COLO668 (cell line): ENCODE measurements around the gene STPG2.
A peak's percentile ranks its signal among the peaks of the same experiment; 100 is the strongest.

Source experiments
- DNase-seq: peaks from one replicate; lab custom pipeline; 2025; ENCODE audit not compliant: unreplicated experiment; lab: John Stamatoyannopoulos, UW

The STPG2 gene

GRCh38 chr4:98143001-98143899, at the start of gene STPG2:
Gene STPG2, minus strand, starts transcription at chr4:98143476.
- DNase-seq = peak; percentile 96

- no peak for DNase-seq
These were observed 42.0 kb upstream of the STPG2 start for GRCh38 chr4:98185279-98185678.

GRCh38 chr4:98181809-98182208, 38.5 kb upstream of the STPG2 start:
- no peak for DNase-seq

- DNase-seq = no peak
These were observed 36.7 kb upstream of the STPG2 start for GRCh38 chr4:98179951-98180350.

- no peak for DNase-seq
These were observed 33.3 kb upstream of the STPG2 start for GRCh38 chr4:98176531-98176930.

- DNase-seq = no peak
These were observed 26.8 kb upstream of the STPG2 start for GRCh38 chr4:98170035-98170434.

GRCh38 chr4:98166731-98167041, 23.4 kb upstream of the STPG2 start:
- DNase-seq = no peak

GRCh38 chr4:98166025-98166730, 22.9 kb upstream of the STPG2 start:
- DNase-seq = no peak

GRCh38 chr4:98162696-98163095, 19.4 kb upstream of the STPG2 start:
- no peak for DNase-seq

GRCh38 chr4:98151145-98151924, 8.1 kb upstream of the STPG2 start:
- DNase-seq = no peak

GRCh38 chr4:98150092-98150761, 7.0 kb upstream of the STPG2 start:
- DNase-seq = no peak

GRCh38 chr4:98148856-98149255, 5.6 kb upstream of the STPG2 start:
- DNase-seq = peak; percentile 12

- no peak for DNase-seq
These were observed 17.1 kb downstream of the STPG2 start for GRCh38 chr4:98126141-98126540.

GRCh38 chr4:98125585-98125984, 17.7 kb downstream of the STPG2 start:
- no peak for DNase-seq

GRCh38 chr4:98117363-98117762, 25.9 kb downstream of the STPG2 start:
- DNase-seq = no peak

- no peak for DNase-seq
These were observed 30.3 kb downstream of the STPG2 start for GRCh38 chr4:98113012-98113411.

- no peak for DNase-seq
These were observed 32.3 kb downstream of the STPG2 start for GRCh38 chr4:98110929-98111328.

GRCh38 chr4:98110214-98110613, 33.1 kb downstream of the STPG2 start:
- no peak for DNase-seq

- DNase-seq = no peak
These were observed 40.6 kb downstream of the STPG2 start for GRCh38 chr4:98102660-98103059.

GRCh38 chr4:98101988-98102387, 41.3 kb downstream of the STPG2 start:
- no peak for DNase-seq

GRCh38 chr4:98098764-98099163, 44.5 kb downstream of the STPG2 start:
- DNase-seq = no peak
